ENCODE data around the gene CASZ1. TPM values are rescaled to one million over a fixed set of nuclear protein-coding genes. Genes with fewer than 3 reads are reported as not detected.
A peak's percentile ranks its signal among the peaks of the same experiment; 100 is the strongest.

Gene CASZ1
- total and polyA plus RNA-seq, 9 of the 15 experiments (the other 6 are each of a cell fraction or from before 2014, with no cell fraction given), result 0.01 to 4.0 (median 0.76) TPM; not detected in 1

- TF ChIP-seq ZNF699 (CRISPR knock-in tag; IDR thresholded peaks at IDR 0.05; ENCODE audit: insufficient replicate concordance), result no peak
- peak; percentile 55 for TF ChIP-seq VEZF1 (CRISPR knock-in tag; IDR thresholded peaks at IDR 0.05)
- no peak for TF ChIP-seq ARID4B (CRISPR knock-in tag; IDR thresholded peaks at IDR 0.05)
- TF ChIP-seq L3MBTL2 (IDR thresholded peaks at IDR 0.05), result no peak
- 0 out of 2 replicates have a peak, but pooled peaks have one; percentile 47 for TF ChIP-seq ZBTB40 (IDR thresholded peaks at IDR 0.05)
- no peak for TF ChIP-seq ZBTB40 (CRISPR knock-in tag; IDR thresholded peaks at IDR 0.05)
- TF ChIP-seq TFAP4 (CRISPR knock-in tag; IDR thresholded peaks at IDR 0.05; ENCODE audit: borderline replicate concordance), result peak; percentile 94
- 0 out of 2 replicates have a peak, but pooled peaks have one; percentile 27 for TF ChIP-seq CBFB (CRISPR knock-in tag; IDR thresholded peaks at IDR 0.05)
- no peak for TF ChIP-seq ARHGAP35 (IDR thresholded peaks at IDR 0.05; ENCODE audit: partially characterized antibody)
- no peak for TF ChIP-seq ILF3 (IDR thresholded peaks at IDR 0.05; ENCODE audit: borderline replicate concordance)
Measured at GRCh38 chr1:10679496-10680220, 116.8 kb downstream of the CASZ1 start (continued).
